Neuronal stem cell (in vitro differentiated cells): ENCODE data around the gene TTBK1. TPM values are rescaled to one million over a fixed set of nuclear protein-coding genes. Genes with fewer than 3 reads are reported as not detected.

Source experiments
- DNase-seq: peaks from one replicate; pipeline ENCODE4 v3.0.0-alpha.2; 2013; ENCODE audit warnings: low spot score
- H2AFZ ChIP-seq: one replicate; pipeline ENCODE4 v1.6.1; 2013; ENCODE audit warnings: mild to moderate bottlenecking, low read length, inconsistent platforms
- H2AK5ac ChIP-seq: 2 replicates; pipeline ENCODE4 v1.6.1; 2013; ENCODE audit warnings: low read depth, mild to moderate bottlenecking, inconsistent platforms, low read length, moderate library complexity, mixed read lengths
- H2BK120ac ChIP-seq: 2 replicates; pipeline ENCODE4 v1.6.1; 2013; ENCODE audit warnings: low read depth, mild to moderate bottlenecking, inconsistent platforms, low read length, moderate library complexity, mixed read lengths
- H2BK12ac ChIP-seq: one replicate; pipeline ENCODE4 v1.6.1; 2013; ENCODE audit warnings: low read length, inconsistent platforms
- H2BK15ac ChIP-seq: 2 replicates; pipeline ENCODE4 v1.6.1; 2013; ENCODE audit warnings: mild to moderate bottlenecking, low read length, inconsistent platforms, mixed read lengths
- H2BK5ac ChIP-seq: one replicate; pipeline ENCODE4 v1.6.1; 2013; ENCODE audit warnings: inconsistent platforms, mild to moderate bottlenecking, low read length, moderate library complexity
- H3K14ac ChIP-seq: one replicate; pipeline ENCODE4 v1.6.1; 2013; ENCODE audit warnings: low read length, inconsistent platforms
- H3K18ac ChIP-seq: 2 replicates; pipeline ENCODE4 v1.6.1; 2013; ENCODE audit warnings: low read length, inconsistent platforms
- H3K23ac ChIP-seq: 2 replicates; pipeline ENCODE4 v1.6.1; 2013; ENCODE audit warnings: low read depth, mild to moderate bottlenecking, mixed read lengths, low read length, inconsistent platforms; ENCODE audit not compliant: poor library complexity
- H3K27ac ChIP-seq: replicated peaks from 3 replicates; pipeline ENCODE4 v1.5.1; 2013; ENCODE audit warnings: low read length, inconsistent platforms
- H3K27me3 ChIP-seq, 3 experiments: 2 replicates each; pipeline ENCODE4 v1.6.1; 2013; ENCODE audit warnings: low read length in 3 of 3, mild to moderate bottlenecking in 2 of 3, inconsistent platforms in 1 of 3, low read depth in 1 of 3, mixed read lengths in 1 of 3, moderate library complexity in 1 of 3; ENCODE audit not compliant: control insufficient read depth in 3 of 3, insufficient read depth in 3 of 3
- H3K36me3 ChIP-seq, 2 donors: replicated peaks in 1 of 2; 2 replicates each; pipeline ENCODE4 v1.6.1; 2013; ENCODE audit warnings: low read length in 2 of 2; ENCODE audit not compliant: control insufficient read depth in 2 of 2, insufficient read depth in 2 of 2
- H3K4ac ChIP-seq: 2 replicates; pipeline ENCODE4 v1.6.1; 2013; ENCODE audit warnings: inconsistent platforms, mild to moderate bottlenecking, low read length, moderate library complexity
- H3K4me1 ChIP-seq, 2 donors: 1 replicate in 1 of 2; 2 replicates in 1 of 2; pipeline ENCODE4 v1.6.1; 2013; ENCODE audit warnings: low read length in 2 of 2, low read depth in 1 of 2; ENCODE audit not compliant: control insufficient read depth in 2 of 2, insufficient read depth in 1 of 2
- H3K4me2 ChIP-seq: one replicate; pipeline ENCODE4 v1.6.1; 2013; ENCODE audit warnings: mild to moderate bottlenecking, low read length, inconsistent platforms; ENCODE audit not compliant: insufficient read depth, poor library complexity, severe bottlenecking
- H3K4me3 ChIP-seq, 2 donors: 2 replicates each; pipeline ENCODE4 v1.5.1; 2013; ENCODE audit warnings: low read length in 2 of 2, mild to moderate bottlenecking in 2 of 2, inconsistent platforms in 1 of 2, moderate library complexity in 1 of 2
- H3K79me1 ChIP-seq: one replicate; pipeline ENCODE4 v1.6.1; 2013; ENCODE audit warnings: low read depth, mild to moderate bottlenecking, inconsistent platforms, low read length, moderate library complexity
- H3K9ac ChIP-seq: one replicate; pipeline ENCODE4 v1.6.1; 2013; ENCODE audit warnings: mild to moderate bottlenecking, low read depth, low read length, inconsistent platforms; ENCODE audit not compliant: poor library complexity
- H3K9me3 ChIP-seq, 2 donors: replicated peaks in 1 of 2; 2 replicates each; pipeline versions ENCODE3 to v1.6.1; 2013; ENCODE audit warnings: low read length in 2 of 2, mild to moderate bottlenecking in 2 of 2, inconsistent platforms in 1 of 2, low read depth in 1 of 2, mixed read lengths in 1 of 2, moderate library complexity in 1 of 2; ENCODE audit not compliant: control insufficient read depth in 2 of 2, insufficient read depth in 1 of 2
- H4K8ac ChIP-seq: one replicate; pipeline ENCODE4 v1.6.1; 2013; ENCODE audit warnings: low read depth, mild to moderate bottlenecking, inconsistent platforms, low read length, moderate library complexity
- H4K91ac ChIP-seq: one replicate; pipeline ENCODE4 v1.6.1; 2013; ENCODE audit warnings: low read length, low read depth, mild to moderate bottlenecking, inconsistent platforms; ENCODE audit not compliant: poor library complexity
- WGBS, 2 donors: extraction: QIAGEN DNeasy Blood & Tissue Kit; methylation state at CpG; one replicate each; pipeline ENCODE4 v1.1.7; 2013; ENCODE audit warnings: missing lambda C conversion rate in 2 of 2, mixed read lengths in 1 of 2; ENCODE audit not compliant: insufficient read length in 2 of 2, insufficient replicate concordance in 1 of 2; ENCODE audit errors: extremely low coverage in 2 of 2; 5-methylcytosine and 5-hydroxymethylcytosine counted together
- polyA plus RNA-seq, 2 experiments: library from polyadenylated mRNA; stranded (reverse); fragments of 200-250 nt; gene quantifications; one replicate each; pipeline ENCODE4 v1.2.3, GENCODE V29; 2013

Gene TTBK1
- 1.5 TPM for polyA plus RNA-seq (2013, experiment 1 of 2)
- polyA plus RNA-seq (2013, experiment 2 of 2), result 1.5 TPM

DNA sequence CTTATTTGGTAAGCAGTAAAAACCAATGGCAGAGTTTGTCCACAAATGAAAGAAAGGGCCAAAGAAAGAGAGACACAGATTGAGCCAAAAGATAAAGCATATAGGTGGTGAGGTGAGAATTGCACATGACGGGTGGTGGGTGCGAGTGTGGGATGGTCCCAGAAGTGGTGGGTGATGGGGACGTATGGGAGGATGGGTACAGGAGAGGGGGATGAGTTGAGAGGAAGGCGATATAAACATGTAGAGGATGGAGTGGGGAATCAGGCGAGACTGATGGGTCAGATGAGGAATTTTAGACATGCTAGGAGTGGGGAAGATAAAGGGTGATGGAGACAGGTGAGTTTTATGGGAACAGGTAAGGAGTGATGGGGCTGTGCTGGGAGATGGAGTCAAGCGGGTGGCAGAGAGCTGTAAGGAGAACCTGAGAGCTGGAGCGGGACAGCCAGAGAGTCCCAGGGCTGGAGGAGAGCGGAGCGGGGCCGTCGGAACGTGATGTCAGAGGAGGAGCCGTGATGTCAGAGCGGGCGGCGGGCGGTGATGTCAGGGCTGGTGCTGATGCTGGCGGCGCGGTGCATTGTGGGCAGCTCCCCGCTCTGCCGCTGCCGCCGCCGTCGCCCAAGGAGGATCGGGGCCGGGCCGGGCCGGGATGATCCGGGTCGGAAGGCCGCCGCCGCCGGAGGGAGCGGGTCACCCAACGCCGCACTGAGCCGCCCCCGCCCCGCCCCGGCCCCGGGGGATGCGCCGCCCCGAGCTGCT, at the start of gene TTBK1:
Gene TTBK1, plus strand, starts transcription at position 574 of the 756 bp plus-strand sequence. CDS start 3,180 bp downstream, outside the sequence.
- H2BK12ac ChIP-seq, result no peak within 1 kb of the TSS
- peaks cover 0 to 6% of the 10 kb centered on the region in 2 donors for H3K9me3 ChIP-seq
- peak within 1 kb of the TSS; percentile 35 to 72 for H3K4me3 ChIP-seq
- H3K27ac ChIP-seq, result no peak within 1 kb of the TSS
- no peak within 1 kb of the TSS for H3K14ac ChIP-seq
- no peak within 1 kb of the TSS for H2BK120ac ChIP-seq
- peaks cover 7 to 58% (median 35%) of the 10 kb centered on the region in 3 experiments for H3K27me3 ChIP-seq
- H3K36me3 ChIP-seq, result no peaks in the 10 kb centered on the region
- no peak within 1 kb of the TSS for H3K4ac ChIP-seq
- H4K8ac ChIP-seq, result no peak within 1 kb of the TSS
- no peak within 1 kb of the TSS for H2BK5ac ChIP-seq
- no peak within 1 kb of the TSS for H4K91ac ChIP-seq
- H2BK15ac ChIP-seq, result no peak within 1 kb of the TSS
- H3K18ac ChIP-seq, result peak within 1 kb of the TSS; percentile 23
- peak within 1 kb of the TSS; percentile 88 for H3K9ac ChIP-seq
- DNase-seq, result peak; percentile 21
- 100% methylated on average over 1 to 2 of the region's 47 CpGs for whole genome bisulfite sequencing, 2 donors
- peak within 1 kb of the TSS; percentile 57 for H3K23ac ChIP-seq
- peak within 1 kb of the TSS; percentile 58 for H2AFZ ChIP-seq
- no peaks in the 10 kb centered on the region for H3K79me1 ChIP-seq
- peak within 1 kb of the TSS; percentile 76 for H3K4me2 ChIP-seq
- H2AK5ac ChIP-seq, result no peak within 1 kb of the TSS
- peaks cover 9 to 10% of the 10 kb centered on the region in 2 donors for H3K4me1 ChIP-seq

DNA sequence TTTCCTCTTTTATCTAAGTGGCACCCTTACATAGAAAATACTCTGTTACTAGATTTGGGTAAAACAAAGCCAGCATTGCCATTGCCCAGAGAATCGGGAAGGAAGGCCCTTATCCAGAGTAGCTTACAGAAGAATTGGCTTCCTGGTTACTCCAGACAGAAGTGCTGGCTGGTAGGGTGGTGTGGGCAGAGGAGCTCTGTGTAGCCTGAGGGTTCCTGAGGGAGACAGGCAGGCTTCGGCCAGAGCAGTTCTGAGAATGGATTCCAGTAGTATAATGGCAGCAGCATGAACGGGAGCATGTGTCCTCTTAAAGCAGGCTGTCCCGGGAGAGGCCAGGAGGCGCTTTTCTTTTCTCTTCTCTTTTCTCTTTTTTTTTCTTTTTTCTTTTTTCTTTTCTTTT, 49.4 kb upstream of the TTBK1 start:
- no peak overlapping the region for H2BK5ac ChIP-seq
- no peak overlapping the region for H2BK15ac ChIP-seq
- H2AFZ ChIP-seq, result no peak overlapping the region
- H3K4me1 ChIP-seq, result no peaks in the 10 kb centered on the region
- no peak overlapping the region for H3K4ac ChIP-seq
- H3K27ac ChIP-seq, result no peak overlapping the region
- peak overlapping the region; percentile 60 for H3K9ac ChIP-seq
- H3K36me3 ChIP-seq, result peaks cover 7 to 54% of the 10 kb centered on the region in 2 donors
- no peak overlapping the region for H4K8ac ChIP-seq
- no peak for DNase-seq
- H3K79me1 ChIP-seq, result peaks cover 4% of the 10 kb centered on the region
- H2AK5ac ChIP-seq, result no peak overlapping the region
- H3K9me3 ChIP-seq, result no peaks in the 10 kb centered on the region
- no peak overlapping the region for H3K4me3 ChIP-seq
- H4K91ac ChIP-seq, result no peak overlapping the region
- no peak overlapping the region for H3K4me2 ChIP-seq
- no peak overlapping the region for H3K14ac ChIP-seq
- H2BK120ac ChIP-seq, result no peak overlapping the region
- no peak overlapping the region for H3K23ac ChIP-seq
- no peak overlapping the region for H2BK12ac ChIP-seq
- no CpG with 5 or more reads among the region's 5 CpGs for WGBS, 2 donors
- H3K27me3 ChIP-seq, result no peaks in the 10 kb centered on the region
- no peak overlapping the region for H3K18ac ChIP-seq

DNA sequence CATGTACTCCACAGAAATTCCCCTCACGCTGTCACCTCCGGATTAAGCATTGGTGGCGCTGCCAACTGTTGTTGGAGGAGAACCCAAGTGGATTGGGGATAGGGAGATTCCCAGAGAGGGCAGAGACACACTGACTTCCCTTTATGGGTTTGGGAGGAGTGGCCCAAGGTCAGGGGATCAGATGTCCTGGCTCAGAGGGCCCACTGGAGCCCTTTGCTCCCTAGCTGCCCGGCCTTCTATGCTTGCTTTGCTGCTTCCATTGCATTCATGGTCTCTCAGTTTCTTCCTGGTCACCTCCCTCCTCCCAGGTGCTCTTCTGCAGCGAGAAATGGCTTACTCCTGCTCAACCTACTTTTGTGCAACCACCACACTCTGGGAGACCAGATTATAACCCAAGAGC, 46.9 kb upstream of the TTBK1 start:
- Histone ChIP-seq H2AFZ (no peak overlapping the region), H3K14ac (no peak overlapping the region), H3K27me3 (no peaks in the 10 kb centered on the region), H3K9ac (no peak overlapping the region), H4K91ac (no peak overlapping the region), H3K36me3 (peaks cover 10 to 64% of the 10 kb centered on the region in 2 donors), H2AK5ac (no peak overlapping the region), H2BK120ac (no peak overlapping the region), H3K23ac (no peak overlapping the region), H3K18ac (no peak overlapping the region), H3K4me1 (no peaks in the 10 kb centered on the region), H3K4me3 (no peak overlapping the region), H3K4me2 (no peak overlapping the region), H3K9me3 (no peaks in the 10 kb centered on the region), H3K27ac (no peak overlapping the region), H2BK5ac (no peak overlapping the region), H3K4ac (no peak overlapping the region), H2BK12ac (no peak overlapping the region), H2BK15ac (no peak overlapping the region), H3K79me1 (peaks cover 4% of the 10 kb centered on the region), H4K8ac (no peak overlapping the region)
- no CpG with 5 or more reads among the region's 5 CpGs for WGBS, 2 donors
- no peak for DNase-seq

DNA sequence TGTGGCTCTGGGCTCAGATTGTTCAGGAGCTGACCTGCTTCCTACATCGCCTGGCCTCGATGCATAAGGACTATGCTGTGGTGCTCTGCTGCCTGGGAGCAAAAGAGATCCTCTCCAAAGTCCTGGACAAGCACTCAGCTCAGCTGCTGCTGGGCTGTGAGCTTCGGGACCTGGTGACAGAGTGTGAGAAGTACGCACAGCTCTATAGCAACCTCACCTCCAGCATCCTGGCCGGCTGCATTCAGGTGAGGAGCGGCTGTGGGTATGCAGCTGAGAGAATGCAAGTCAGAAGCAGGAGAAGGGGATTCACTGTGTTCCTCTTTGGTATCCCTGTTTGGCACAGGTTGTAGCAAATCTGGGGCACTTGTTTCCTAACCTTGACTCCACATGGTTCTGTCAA, 43.4 kb upstream of the TTBK1 start:
- WGBS, 2 donors, result no CpG with 5 or more reads among the region's 6 CpGs

More for the DNA sequence above, 43.4 kb upstream of the TTBK1 start:
- Histone ChIP-seq H3K9ac (no peak overlapping the region), H4K91ac (no peak overlapping the region), H2BK5ac (no peak overlapping the region), H3K14ac (no peak overlapping the region), H4K8ac (no peak overlapping the region), H2BK12ac (no peak overlapping the region), H3K27ac (no peak overlapping the region), H2AFZ (no peak overlapping the region), H2BK15ac (no peak overlapping the region), H3K4me2 (no peak overlapping the region), H3K4me3 (no peak overlapping the region), H3K23ac (no peak overlapping the region), H3K4ac (no peak overlapping the region), H3K27me3 (no peaks in the 10 kb centered on the region), H3K4me1 (no peaks in the 10 kb centered on the region), H3K9me3 (no peaks in the 10 kb centered on the region), H2AK5ac (no peak overlapping the region), H2BK120ac (no peak overlapping the region), H3K36me3 (peaks cover 6 to 46% of the 10 kb centered on the region in 2 donors), H3K18ac (no peak overlapping the region), H3K79me1 (no peaks in the 10 kb centered on the region)
- no peak for DNase-seq
